Vagina (tissue), 2 donors: ENCODE measurements around the gene MAML2.

Experiments
- POLR2A ChIP-seq, 2 donors: fragments of 450-650 bp; IDR thresholded peaks; one replicate each; pipeline ENCODE4 v1.6.1; 2017; ENCODE audit warnings: antibody characterized with exemption in 2 of 2, mild to moderate bottlenecking in 2 of 2, moderate library complexity in 2 of 2
- TF ChIP-seq, protein P1 (sequence below), 3 experiments: fragments of 450-650 bp in 2 of 3; fragments of 200-600 bp in 1 of 3; sonication (generic) in 1 of 3; IDR thresholded peaks; one replicate each; pipeline ENCODE4 v1.5.1; 2017 to 2019; ENCODE audit warnings: antibody characterized with exemption in 3 of 3, mild to moderate bottlenecking in 2 of 3, moderate library complexity in 2 of 3

DNA sequence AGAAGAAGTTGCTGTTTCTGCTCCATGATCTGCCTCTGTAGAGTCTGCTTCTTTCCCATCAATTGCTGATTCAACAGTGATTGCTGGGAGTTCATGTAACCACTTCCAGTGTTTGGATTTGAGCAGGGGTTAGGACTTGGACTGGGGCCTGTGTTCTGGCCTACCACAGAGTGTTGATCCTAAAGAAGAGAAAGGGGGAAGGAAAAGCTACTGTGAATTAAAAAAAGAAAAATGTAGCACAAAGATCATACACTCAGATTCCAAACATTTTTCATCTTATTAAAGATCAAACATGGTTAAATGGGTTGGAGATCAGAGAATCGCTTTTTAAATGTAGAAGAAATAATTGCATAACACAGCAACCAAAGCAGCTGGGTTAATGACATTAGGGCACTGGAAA lies 351.4 kb downstream of the MAML2 start:
- TF ChIP-seq, protein P1, sequence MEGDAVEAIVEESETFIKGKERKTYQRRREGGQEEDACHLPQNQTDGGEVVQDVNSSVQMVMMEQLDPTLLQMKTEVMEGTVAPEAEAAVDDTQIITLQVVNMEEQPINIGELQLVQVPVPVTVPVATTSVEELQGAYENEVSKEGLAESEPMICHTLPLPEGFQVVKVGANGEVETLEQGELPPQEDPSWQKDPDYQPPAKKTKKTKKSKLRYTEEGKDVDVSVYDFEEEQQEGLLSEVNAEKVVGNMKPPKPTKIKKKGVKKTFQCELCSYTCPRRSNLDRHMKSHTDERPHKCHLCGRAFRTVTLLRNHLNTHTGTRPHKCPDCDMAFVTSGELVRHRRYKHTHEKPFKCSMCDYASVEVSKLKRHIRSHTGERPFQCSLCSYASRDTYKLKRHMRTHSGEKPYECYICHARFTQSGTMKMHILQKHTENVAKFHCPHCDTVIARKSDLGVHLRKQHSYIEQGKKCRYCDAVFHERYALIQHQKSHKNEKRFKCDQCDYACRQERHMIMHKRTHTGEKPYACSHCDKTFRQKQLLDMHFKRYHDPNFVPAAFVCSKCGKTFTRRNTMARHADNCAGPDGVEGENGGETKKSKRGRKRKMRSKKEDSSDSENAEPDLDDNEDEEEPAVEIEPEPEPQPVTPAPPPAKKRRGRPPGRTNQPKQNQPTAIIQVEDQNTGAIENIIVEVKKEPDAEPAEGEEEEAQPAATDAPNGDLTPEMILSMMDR (IDR thresholded peaks at IDR 0.05) = no peak
- TF ChIP-seq POLR2A (IDR thresholded peaks at IDR 0.05) = no peak
